ENCODE measurements around the gene CTCF.

The CTCF gene

GRCh38 chr16:67605641-67606040, 43.3 kb downstream of the CTCF start:
- DNase-seq, result no peak

GRCh38 chr16:67606632-67607031, 44.3 kb downstream of the CTCF start:
- no peak for DNase-seq

- no peak for DNase-seq
Measured at GRCh38 chr16:67608364-67608763, 46.0 kb downstream of the CTCF start.

GRCh38 chr16:67613808-67614207, 51.5 kb downstream of the CTCF start:
- DNase-seq, result no peak

DNA sequence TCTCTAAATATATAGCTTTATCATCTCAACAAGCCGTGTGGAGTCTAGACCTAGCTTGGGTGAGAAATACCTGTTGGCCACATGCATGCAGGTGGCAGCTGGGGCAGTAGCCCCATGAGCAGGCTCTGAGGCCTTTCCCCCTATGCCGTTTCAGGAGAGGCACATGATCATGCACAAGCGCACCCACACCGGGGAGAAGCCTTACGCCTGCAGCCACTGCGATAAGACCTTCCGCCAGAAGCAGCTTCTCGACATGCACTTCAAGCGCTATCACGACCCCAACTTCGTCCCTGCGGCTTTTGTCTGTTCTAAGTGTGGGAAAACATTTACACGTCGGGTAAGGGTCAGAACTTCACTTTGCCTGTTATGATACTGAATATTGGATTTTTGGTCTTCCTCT, 65.9 kb downstream of the CTCF start:
- no peak for DNase-seq

DNA sequence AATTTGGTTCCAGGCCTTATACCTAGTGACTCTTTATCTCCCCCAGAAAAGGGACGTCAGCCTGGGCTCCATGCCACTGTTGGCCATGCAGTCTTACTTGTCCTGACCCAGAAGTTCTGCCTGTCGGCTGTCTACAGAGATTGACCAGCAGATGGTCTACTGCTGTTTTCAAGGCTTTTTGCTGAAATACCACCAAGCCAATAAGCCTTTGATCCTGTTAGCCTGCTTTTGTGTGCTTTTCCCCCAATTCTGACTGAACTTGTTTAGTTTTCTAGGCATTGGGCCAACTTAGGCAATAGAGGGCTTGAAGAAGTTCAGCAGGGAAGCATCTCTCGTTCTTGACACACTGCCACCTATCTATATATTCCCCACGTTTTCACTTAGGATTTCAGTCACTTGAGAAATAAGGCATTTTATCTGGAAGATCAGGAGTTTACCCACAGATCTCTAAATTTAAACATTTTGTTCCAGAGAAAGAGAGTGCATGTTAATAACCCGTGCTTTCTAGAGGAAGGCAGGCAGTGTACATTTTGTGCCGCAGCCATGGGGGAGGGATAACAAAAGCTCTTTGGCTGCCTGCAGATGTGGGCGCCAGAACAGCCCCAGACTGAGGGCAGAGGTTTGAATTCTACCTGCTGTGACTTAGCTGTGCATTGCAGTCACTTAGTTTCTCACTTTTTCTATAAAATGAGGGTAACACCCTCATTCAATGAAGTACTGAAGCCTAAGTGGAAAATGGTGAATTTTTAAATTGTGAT, 70.3 kb downstream of the CTCF start:
- DNase-seq, result no peak

GRCh38 chr16:67636713-67637112, 74.4 kb downstream of the CTCF start:
- no peak for DNase-seq

DNA sequence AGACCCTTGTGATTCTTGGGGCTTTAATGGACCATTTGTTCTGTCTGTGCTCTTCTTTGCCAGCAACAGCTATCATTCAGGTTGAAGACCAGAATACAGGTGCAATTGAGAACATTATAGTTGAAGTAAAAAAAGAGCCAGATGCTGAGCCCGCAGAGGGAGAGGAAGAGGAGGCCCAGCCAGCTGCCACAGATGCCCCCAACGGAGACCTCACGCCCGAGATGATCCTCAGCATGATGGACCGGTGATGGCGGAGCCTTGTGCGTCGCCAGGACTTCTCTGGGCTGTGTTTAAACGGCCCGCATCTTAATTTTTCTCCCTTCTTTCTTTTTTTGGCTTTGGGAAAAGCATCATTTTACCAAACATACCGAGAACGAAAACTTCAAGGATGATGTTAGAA, 75.3 kb downstream of the CTCF start:
- no peak for DNase-seq

DNA sequence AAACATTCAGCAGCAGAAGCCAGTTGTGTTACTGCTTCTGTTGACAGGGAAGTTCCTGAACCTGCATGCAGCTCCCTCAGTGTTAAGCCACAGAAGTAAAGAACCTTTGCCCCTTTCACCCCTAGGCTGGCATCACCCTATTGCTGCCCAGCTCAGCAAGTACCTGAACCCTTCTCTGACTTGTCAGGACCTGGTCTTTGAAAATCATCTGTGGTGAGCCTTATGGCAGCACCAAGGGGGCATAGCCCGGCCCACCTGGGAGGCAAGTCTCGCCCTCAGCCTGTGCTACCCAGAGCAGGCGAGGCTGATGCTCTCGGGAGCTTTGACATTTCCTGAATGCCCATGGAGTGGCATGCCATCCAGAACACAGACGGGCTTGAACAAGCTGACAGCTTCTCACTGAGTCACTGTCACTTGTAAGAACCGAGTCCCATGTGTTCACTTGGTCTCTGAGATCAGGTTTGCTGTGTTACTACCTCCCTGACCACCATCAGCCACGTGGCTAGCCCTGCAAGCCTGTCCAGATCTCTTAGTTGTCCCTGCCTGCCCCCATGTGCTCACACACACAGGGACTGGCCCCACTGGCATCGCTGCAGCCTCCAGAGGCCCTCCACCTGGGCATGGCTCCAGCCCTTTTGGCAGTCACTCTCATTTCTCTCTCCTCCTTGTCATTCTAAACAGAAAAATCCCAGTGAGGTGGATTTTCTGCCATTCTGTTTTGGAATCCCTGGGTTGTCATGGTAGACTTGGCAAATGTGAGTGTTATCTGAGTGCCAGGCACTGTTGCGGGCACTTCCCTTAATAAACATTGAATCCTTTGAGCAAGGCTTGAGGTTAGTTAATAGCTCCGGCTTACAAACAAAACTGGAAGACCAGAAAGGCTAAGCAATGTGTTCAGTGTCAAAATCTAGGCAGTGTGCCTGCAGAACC, 79.7 kb downstream of the CTCF start:
- DNase-seq, result peak; percentile 63

GRCh38 chr16:67644038-67644437, 81.7 kb downstream of the CTCF start:
- no peak for DNase-seq

DNA sequence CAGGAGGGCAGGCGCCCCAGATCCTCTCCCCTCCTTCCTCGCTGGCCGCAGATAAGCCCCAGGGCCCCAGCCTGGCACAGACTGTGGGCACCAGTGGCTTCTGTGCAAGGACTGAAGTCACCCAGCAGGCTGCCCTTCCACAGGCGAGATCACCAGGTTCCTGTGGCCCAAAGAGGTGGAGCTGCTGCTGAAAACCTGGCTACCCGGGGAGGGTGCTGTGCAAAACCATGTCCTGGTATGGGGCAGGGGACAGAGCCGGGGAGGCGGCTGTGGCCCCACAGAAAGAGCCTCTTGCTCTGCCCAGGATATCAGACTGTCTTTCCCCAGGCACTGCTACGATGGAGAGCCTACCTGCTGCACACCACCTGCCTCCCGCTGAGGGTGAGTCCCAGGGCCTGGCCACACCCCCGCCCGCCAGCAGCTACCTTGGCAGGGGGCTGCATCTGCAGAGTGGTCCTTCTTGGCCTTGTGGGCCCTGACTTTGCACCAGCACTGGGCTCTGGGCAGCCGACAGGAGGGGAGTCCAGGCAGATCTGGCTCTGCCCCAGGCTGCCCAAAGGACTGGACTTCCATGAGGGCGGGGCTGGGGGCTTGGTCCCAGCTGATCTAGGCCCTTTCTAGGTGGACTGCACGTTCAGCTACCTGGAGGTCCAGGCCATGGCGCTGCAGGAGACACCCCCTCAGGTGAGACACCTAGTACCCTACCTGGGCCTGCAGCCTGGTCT, 83.2 kb downstream of the CTCF start:
- DNase-seq, result no peak

- DNase-seq, result no peak
Measured at GRCh38 chr16:67647111-67647651, 84.9 kb downstream of the CTCF start.

DNA sequence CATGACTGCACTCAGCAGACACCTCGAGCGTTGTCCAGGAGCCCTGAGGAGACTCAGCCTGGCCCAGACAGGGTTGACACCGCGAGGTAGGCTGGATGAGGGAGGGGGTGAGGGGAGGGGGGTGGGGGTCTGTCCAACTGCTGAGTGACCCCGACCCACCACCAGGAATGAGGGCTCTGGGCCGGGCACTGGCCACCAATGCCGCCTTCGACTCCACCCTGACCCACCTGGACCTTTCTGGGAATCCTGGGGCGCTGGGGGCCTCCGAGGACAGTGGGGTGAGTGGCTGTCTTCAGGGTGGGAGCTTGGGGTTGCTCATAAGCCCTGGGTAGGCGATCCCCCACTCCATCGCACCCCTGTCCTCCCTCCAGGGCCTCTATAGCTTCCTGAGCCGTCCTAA, 85.4 kb downstream of the CTCF start:
- DNase-seq, result no peak

DNA sequence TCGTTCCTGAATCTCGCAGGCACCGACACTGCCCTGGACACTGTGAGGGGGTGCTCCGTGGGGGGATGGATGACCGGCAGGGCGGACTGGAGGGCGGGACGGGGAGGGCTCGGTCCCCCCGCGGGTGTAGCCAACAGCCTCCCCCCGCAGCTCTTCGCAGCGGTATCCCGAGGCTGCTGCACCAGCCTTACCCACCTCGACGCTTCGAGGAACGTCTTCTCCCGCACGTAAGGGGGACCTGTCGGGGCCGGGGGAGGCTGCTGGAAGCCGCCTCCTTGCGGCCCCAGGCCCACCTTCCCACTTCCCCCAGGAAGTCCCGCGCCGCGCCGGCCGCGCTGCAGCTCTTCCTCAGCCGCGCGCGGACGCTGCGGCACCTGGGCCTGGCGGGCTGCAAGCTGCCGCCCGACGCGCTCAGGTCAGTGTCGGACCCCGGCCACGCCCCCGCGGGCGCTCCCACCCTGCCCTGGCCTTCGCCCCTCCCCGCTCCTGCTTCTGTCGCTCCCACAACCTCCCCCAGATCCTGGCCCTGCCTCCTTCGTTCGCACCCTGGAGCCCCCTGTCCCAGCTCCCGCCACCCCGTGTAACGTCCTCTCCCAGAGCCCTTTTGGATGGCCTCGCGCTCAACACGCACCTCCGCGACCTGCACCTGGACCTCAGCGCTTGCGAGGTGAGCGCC, 85.9 kb downstream of the CTCF start:
- no peak for DNase-seq

DNA sequence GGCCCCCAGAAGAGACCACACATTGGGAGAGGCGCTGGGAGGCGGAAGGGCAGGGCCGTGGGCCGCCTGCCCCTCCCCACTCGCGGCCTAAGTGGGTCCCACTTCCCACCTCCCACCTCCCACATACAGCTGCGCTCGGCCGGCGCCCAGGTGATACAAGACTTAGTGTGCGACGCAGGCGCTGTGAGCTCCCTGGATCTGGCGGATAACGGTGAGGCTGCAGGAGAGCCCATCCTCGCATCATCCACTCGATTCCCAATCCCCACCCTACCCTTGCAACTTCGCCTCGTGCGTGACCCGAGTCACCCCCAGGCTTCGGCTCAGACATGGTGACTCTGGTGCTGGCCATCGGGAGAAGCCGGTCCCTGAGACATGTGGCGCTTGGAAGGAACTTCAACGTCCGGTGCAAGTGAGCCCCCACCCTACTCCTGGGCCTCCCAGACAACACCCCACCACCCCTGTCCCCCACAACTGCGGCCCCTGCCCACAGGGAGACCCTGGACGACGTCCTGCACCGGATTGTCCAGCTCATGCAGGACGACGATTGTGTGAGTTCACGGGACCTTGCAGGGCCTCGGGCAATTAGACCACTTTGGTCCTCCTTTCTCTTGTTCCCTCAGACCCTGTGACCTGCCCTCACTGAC, 86.6 kb downstream of the CTCF start:
- no peak for DNase-seq

DNA sequence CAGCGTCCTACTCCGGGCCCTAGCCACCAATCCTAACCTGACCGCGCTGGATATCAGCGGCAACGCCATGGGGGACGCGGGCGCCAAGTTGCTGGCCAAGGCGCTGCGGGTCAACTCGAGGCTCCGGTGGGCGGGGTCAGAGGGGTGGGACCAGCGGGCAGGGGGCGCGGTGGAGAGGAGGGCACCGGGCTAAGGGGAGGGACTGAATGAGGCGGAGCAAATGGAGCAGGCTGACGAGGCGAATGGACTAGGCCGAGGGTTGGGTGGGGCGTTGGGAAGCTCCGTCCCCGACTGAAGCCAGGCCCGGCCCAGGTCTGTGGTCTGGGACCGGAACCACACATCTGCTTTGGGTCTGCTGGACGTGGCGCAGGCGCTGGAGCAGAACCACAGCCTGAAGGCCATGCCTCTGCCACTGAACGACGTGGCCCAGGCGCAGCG, 87.2 kb downstream of the CTCF start:
- no peak for DNase-seq

DNA sequence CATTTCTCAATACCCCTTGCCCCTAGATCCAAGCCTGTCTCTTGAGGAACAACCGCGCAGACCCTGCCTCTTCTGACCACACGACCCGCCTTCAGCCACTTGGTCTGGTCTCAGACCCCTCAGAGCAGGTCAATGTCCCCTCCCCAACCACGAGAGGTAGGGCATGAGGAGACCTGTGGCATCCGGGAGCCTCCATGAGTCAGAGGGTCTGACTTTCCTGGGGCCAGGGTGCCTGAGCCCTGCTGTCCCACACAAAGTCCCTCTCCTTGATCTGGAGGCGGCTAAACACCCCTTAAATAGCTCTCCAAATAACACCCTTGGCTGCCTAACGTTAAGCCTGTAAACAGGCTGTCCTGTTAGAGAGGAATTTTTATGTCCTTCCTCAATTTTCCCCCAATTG, 87.7 kb downstream of the CTCF start:
- no peak for DNase-seq

DNA sequence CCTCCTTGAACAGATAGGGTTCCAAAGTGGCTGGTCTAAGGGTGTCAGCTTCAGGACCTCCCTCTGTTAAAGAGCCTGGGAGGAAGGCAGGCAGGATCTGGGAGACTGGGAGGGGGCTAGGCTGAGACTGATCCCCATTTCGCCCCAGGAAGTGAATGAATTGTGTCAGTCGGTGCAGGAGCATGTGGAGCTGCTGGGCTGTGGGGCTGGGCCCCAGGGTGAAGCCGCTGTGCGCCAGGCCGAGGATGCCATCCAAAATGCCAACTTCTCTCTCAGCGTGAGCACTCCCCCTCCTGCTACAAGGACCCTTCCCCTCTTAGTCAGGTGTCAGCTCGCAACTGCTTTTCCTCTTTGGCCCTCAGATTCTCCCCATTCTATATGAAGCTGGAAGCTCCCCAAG, 88.7 kb downstream of the CTCF start:
- no peak for DNase-seq

- no peak for DNase-seq
Measured at GRCh38 chr16:67651847-67652246, 89.5 kb downstream of the CTCF start.

- no peak for DNase-seq
Measured at GRCh38 chr16:67652578-67653127, 90.3 kb downstream of the CTCF start.

GRCh38 chr16:67653128-67653788, 90.9 kb downstream of the CTCF start:
- DNase-seq, result no peak

Data from NCI-H2029 (cell line).